ENCODE measurements around the gene MTERF4.

DNA sequence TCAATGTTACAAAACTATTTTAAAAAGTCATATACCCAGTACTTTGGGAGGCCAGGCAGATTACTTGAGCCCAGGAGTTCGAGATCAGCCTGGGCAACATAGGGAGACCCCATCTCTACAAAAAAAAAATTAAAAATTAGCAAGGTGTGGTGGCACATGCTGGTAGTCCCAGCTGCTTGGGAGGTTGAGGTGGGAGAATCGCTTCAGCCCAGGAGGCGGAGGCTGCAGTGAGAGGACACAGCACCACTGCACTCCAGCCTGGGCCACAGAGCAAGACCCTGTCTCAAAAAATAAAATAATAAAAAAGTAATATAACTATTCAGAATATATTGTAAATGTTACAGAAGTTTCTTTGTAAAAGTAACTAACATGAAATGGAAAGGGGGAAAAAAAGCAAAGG is 45.2 kb upstream of the MTERF4 start:
- TF ChIP-seq POLR2A (IDR thresholded peaks at IDR 0.05): no peak
- TF ChIP-seq, protein P1, sequence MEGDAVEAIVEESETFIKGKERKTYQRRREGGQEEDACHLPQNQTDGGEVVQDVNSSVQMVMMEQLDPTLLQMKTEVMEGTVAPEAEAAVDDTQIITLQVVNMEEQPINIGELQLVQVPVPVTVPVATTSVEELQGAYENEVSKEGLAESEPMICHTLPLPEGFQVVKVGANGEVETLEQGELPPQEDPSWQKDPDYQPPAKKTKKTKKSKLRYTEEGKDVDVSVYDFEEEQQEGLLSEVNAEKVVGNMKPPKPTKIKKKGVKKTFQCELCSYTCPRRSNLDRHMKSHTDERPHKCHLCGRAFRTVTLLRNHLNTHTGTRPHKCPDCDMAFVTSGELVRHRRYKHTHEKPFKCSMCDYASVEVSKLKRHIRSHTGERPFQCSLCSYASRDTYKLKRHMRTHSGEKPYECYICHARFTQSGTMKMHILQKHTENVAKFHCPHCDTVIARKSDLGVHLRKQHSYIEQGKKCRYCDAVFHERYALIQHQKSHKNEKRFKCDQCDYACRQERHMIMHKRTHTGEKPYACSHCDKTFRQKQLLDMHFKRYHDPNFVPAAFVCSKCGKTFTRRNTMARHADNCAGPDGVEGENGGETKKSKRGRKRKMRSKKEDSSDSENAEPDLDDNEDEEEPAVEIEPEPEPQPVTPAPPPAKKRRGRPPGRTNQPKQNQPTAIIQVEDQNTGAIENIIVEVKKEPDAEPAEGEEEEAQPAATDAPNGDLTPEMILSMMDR (IDR thresholded peaks at IDR 0.05): no peak

Data from uterus (tissue), 2 donors.